Heart left ventricle (tissue), 16 donors: ENCODE results near the gene NUP133. TPM values are rescaled to one million over a fixed set of nuclear protein-coding genes. Genes with fewer than 3 reads are reported as not detected.
A peak's percentile ranks its signal among the peaks of the same experiment; 100 is the strongest.

Source experiments
- ATAC-seq, 4 donors: fragments of 200-7000 bp; cut with Tn5 transposase; one replicate each; pipeline ENCODE4 v1.9.1; 2020 to 2022; ENCODE audit warnings: moderate library complexity in 4 of 4, mild to moderate bottlenecking in 3 of 4, moderate number of reproducible peaks in 1 of 4
- DNase-seq, 5 donors: peaks; one replicate each; pipeline ENCODE4 v3.0.0-alpha.2; 2020
- H3K27ac ChIP-seq, 12 donors: fragments of 200-600 bp; sonication (generic) in 4 of 12; one replicate each; pipeline versions ENCODE4 v1.5.0 to v1.8.0; 2016 to 2022; ENCODE audit warnings: mild to moderate bottlenecking in 2 of 12
- H3K27me3 ChIP-seq, 9 donors: fragments of 200-600 bp; sonication (generic) in 2 of 9; one replicate each; pipeline versions ENCODE4 v1.5.1 to v1.8.0; 2016 to 2022; ENCODE audit warnings: mild to moderate bottlenecking in 3 of 9
- H3K36me3 ChIP-seq, 9 donors: fragments of 200-600 bp; sonication (generic) in 2 of 9; one replicate each; pipeline versions ENCODE4 v1.5.0 to v1.8.0; 2018 to 2022; ENCODE audit warnings: mild to moderate bottlenecking in 2 of 9
- H3K4me1 ChIP-seq, 12 donors: fragments of 200-600 bp; sonication (generic) in 4 of 12; one replicate each; pipeline versions ENCODE4 v1.5.0 to v1.8.0; 2016 to 2022; ENCODE audit warnings: mild to moderate bottlenecking in 3 of 12
- H3K4me3 ChIP-seq, 12 donors: fragments of 200-600 bp; sonication (generic) in 4 of 12; one replicate each; pipeline versions ENCODE4 v1.5.0 to v1.8.0; 2017 to 2022; ENCODE audit warnings: mild to moderate bottlenecking in 9 of 12, moderate library complexity in 4 of 12
- H3K9me3 ChIP-seq, 12 donors: fragments of 200-600 bp; sonication (generic) in 4 of 12; one replicate each; pipeline versions ENCODE4 v1.5.0 to v1.8.0; 2016 to 2022; ENCODE audit warnings: mild to moderate bottlenecking in 1 of 12
- CTCF ChIP-seq, 12 donors: fragments of 200-600 bp; sonication (generic) in 4 of 12; IDR thresholded peaks; one replicate each; pipeline versions ENCODE4 v1.5.0 to v1.8.0; 2018 to 2022; ENCODE audit warnings: antibody characterized with exemption in 12 of 12, mild to moderate bottlenecking in 5 of 12
- POLR2A ChIP-seq, 2 donors: fragments of 450-650 bp; IDR thresholded peaks; one replicate each; pipeline ENCODE4 v1.6.1; 2017; ENCODE audit warnings: antibody characterized with exemption in 2 of 2, mild to moderate bottlenecking in 2 of 2, moderate library complexity in 2 of 2
- WGBS, 4 donors: extraction: QIAGEN DNeasy Blood & Tissue Kit in 2 of 4; methylation state at CpG; one replicate each; pipeline versions ENCODE4 v1.1.5 to v1.1.7; 2013 to 2018; 5-methylcytosine and 5-hydroxymethylcytosine counted together
- intact Hi-C, 10 donors: fragments of 100-400 bp; cut with DNase I; formaldehyde crosslinking; loops; one replicate each; pipeline versions ENCODE4 v1.11.1 to v1.14.2; 2022
- polyA plus RNA-seq, 2 donors: library from polyadenylated mRNA; stranded (reverse); fragments of 200-250 nt; gene quantifications; one replicate each; pipeline ENCODE4 v1.2.3, GENCODE V29; 2013
- total RNA-seq, 9 donors: library from RNA; depleted of rRNA in 2 of 9; stranded (reverse); fragments of >200 nt in 2 of 9; fragmentation: NEBNext Ultra II Directional in 3 of 9; extraction: Animal tissue kit (Norgen Biotek cat#: 25700) in 3 of 9; gene quantifications; one replicate each; pipeline versions ENCODE4 v1.1.0 to v1.2.4, GENCODE V29; 2016 to 2023
- donor health status: ischemic (EF 13 %, LVEDD 7.1; RV severe dilation, severe dysfunction).
- donor health status: healthy with polysubstance abuse.
- donor health status: DM: no; HTN: yes; CAD: no.
- donor health status: DM: no; HTN: no; CAD: no.
- donor health status: ischemic (EF 25% LVEDD 6.9; RV normal size, moderate dysfunction).
- donor health status: ischemic (EF 25% LVEDD 5.7; RV mildly dilated, moderate dysfunction).
- donor health status: healthy.
- donor health status: DM: yes; HTN: yes; CAD: no.
- donor health status: ischemic (EF 35%, LVEDD 5.7; RV mildly dilated, moderate dysfunction).
- donor health status: nonischemic (EF 11% LVEDD 7.7; RV severe dilation, severe dysfunction).
- donor health status: DM: yes; HTN: yes; CAD: no.
- donor health status: PGD.
- donor health status: ischemic (EF 29% LVEDD 5.4; RV normal size, mild dysfunction).
- donor health status: nonischemic (EF 23%, LVEDD 6.1; RV moderate dilation, normal function).

The NUP133 gene
- total and polyA plus RNA-seq, 11 donors, result 8.0 to 37.3 (median 28.6) TPM

GRCh38 chr1:229433364-229434004, 74.7 kb downstream of the NUP133 start:
- 9 to 19% (median 11%) methylated on average over 11 to 19 of the region's 19 CpGs for WGBS, 4 donors

GRCh38 chr1:229432905-229433304, 75.2 kb downstream of the NUP133 start:
- no peak for DNase-seq
- Histone ChIP-seq H3K4me3 (peak overlapping the region in 11 of 12 donors; percentile 26 to 72 (median 52)), H3K4me1 (peaks cover 0 to 57% (median 17%) of the 10 kb centered on the region in 12 donors), H3K36me3 (peaks cover 0 to 18% (median 0%) of the 10 kb centered on the region in 9 donors), H3K27ac (peak overlapping the region in 10 of 12 donors; percentile 54 to 98 (median 92)), H3K27me3 (peaks cover 19 to 78% (median 51%) of the 10 kb centered on the region in 9 donors), H3K9me3 (no peaks in the 10 kb centered on the region)
- intact Hi-C loops, result loop anchor here in 1 of 10 donors (5.0 kb wide), 1 partner anchor 61 kb away; no protein-coding TSS in a partner anchor
- TF ChIP-seq POLR2A (IDR thresholded peaks at IDR 0.05), result no peak
- TF ChIP-seq CTCF (IDR thresholded peaks at IDR 0.05), result no peak
- WGBS, 4 donors, result 3 to 9% (median 7%) methylated on average over 5 to 37 of the region's 37 CpGs
- peak in 1 of 4 donors; percentile 0 for ATAC-seq

More at GRCh38 chr1:229433364-229434004, 74.7 kb downstream of the NUP133 start:
- Histone ChIP-seq H3K4me3 (peak overlapping the region in 11 of 12 donors; percentile 26 to 72 (median 52)), H3K27ac (peak overlapping the region in 10 of 12 donors; percentile 54 to 98 (median 92)), H3K9me3 (no peaks in the 10 kb centered on the region), H3K4me1 (peaks cover 0 to 57% (median 17%) of the 10 kb centered on the region in 12 donors), H3K27me3 (peaks cover 19 to 72% (median 51%) of the 10 kb centered on the region in 9 donors), H3K36me3 (peaks cover 0 to 18% (median 0%) of the 10 kb centered on the region in 9 donors)
- DNase-seq (no peak), ATAC-seq (peak in 3 of 4 donors; percentile 0 to 18 (median 1))
- intact Hi-C loops, result loop anchor here in 2 of 10 donors (1.0 to 5.0 kb wide), 3 partner anchors 24 to 61 kb away; no protein-coding TSS in a partner anchor
- TF ChIP-seq POLR2A (IDR thresholded peaks at IDR 0.05) (no peak), CTCF (IDR thresholded peaks at IDR 0.05) (no peak)

- intact Hi-C loops, result loop anchor here in 1 of 10 donors (5.0 kb wide), 1 partner anchor 60 kb away; no protein-coding TSS in a partner anchor
- ATAC-seq (no peak), DNase-seq (no peak)
- 1 to 5% (median 3%) methylated on average over 16 to 38 of the region's 38 CpGs for WGBS, 4 donors
- peaks cover 19 to 83% (median 51%) of the 10 kb centered on the region in 9 donors for H3K27me3 ChIP-seq
- no peak for TF ChIP-seq POLR2A (IDR thresholded peaks at IDR 0.05)
- TF ChIP-seq CTCF (IDR thresholded peaks at IDR 0.05), result no peak
- H3K36me3 ChIP-seq, result peaks cover 0 to 18% (median 0%) of the 10 kb centered on the region in 9 donors
- peak overlapping the region in 11 of 12 donors; percentile 13 to 72 (median 52) for H3K4me3 ChIP-seq
- H3K9me3 ChIP-seq, result no peaks in the 10 kb centered on the region
- H3K27ac ChIP-seq, result peak overlapping the region in 9 of 12 donors; percentile 14 to 98 (median 91)
- peaks cover 0 to 57% (median 17%) of the 10 kb centered on the region in 12 donors for H3K4me1 ChIP-seq
These were observed 76.1 kb downstream of the NUP133 start for GRCh38 chr1:229432116-229432461.
